AML-193 (cell line): ENCODE results near the gene ZC3HAV1L.
A peak's percentile ranks its signal among the peaks of the same experiment; 100 is the strongest.
"Not testable (repeated sequence)": the region's sequence is repeated elsewhere in the genome, so short reads cannot be mapped to it uniquely, and the experiment has no call there.

Experiments
- DNase-seq, 2 experiments: peaks; one replicate each; lab custom pipeline; 2025; lab: John Stamatoyannopoulos, UW

ZC3HAV1L gene

GRCh38 chr7:139018910-139019309 lies 16.9 kb downstream of the ZC3HAV1L start:
- DNase-seq: no peak

GRCh38 chr7:139016931-139017511 lies 18.8 kb downstream of the ZC3HAV1L start:
- peak; percentile 45 to 68 for DNase-seq

- no peak for DNase-seq
Measured at GRCh38 chr7:139011373-139011772, 24.5 kb downstream of the ZC3HAV1L start.

- no peak for DNase-seq
Measured at GRCh38 chr7:139004321-139005090, 31.3 kb downstream of the ZC3HAV1L start.

GRCh38 chr7:138999414-138999813 lies 36.4 kb downstream of the ZC3HAV1L start:
- DNase-seq: no peak

- DNase-seq: no peak
Measured at GRCh38 chr7:138992052-138992531, 43.8 kb downstream of the ZC3HAV1L start.

- DNase-seq: no peak
Measured at GRCh38 chr7:138987686-138988085, 48.2 kb downstream of the ZC3HAV1L start.

- no peak for DNase-seq
Measured at GRCh38 chr7:138982204-138982623, 53.6 kb downstream of the ZC3HAV1L start.

- DNase-seq: peak; percentile 7
Measured at GRCh38 chr7:138981332-138982203, 54.3 kb downstream of the ZC3HAV1L start, which contains the start of gene KIAA1549. KIAA1549 (minus strand) TSS chr7:138981389; CDS start chr7:138981269, 120 bp downstream.

- DNase-seq: no peak
Measured at GRCh38 chr7:138980563-138981291, 55.1 kb downstream of the ZC3HAV1L start.

- DNase-seq: no peak
Measured at GRCh38 chr7:138979988-138980562, 55.8 kb downstream of the ZC3HAV1L start.

GRCh38 chr7:138979226-138979979 lies 56.4 kb downstream of the ZC3HAV1L start:
- DNase-seq: no peak

GRCh38 chr7:138978541-138979184 lies 57.2 kb downstream of the ZC3HAV1L start:
- no peak for DNase-seq

- DNase-seq: not testable (repeated sequence)
Measured at GRCh38 chr7:138976161-138976560, 59.7 kb downstream of the ZC3HAV1L start.
